NK-92 (cell line): ENCODE results near the gene GABRB2.
"Not testable (repeated sequence)": the region's sequence is repeated elsewhere in the genome, so short reads cannot be mapped to it uniquely, and the experiment has no call there.

Experiments
- DNase-seq: peaks from one replicate; lab custom pipeline; 2025; ENCODE audit not compliant: unreplicated experiment; lab: John Stamatoyannopoulos, UW

Gene GABRB2

DNA sequence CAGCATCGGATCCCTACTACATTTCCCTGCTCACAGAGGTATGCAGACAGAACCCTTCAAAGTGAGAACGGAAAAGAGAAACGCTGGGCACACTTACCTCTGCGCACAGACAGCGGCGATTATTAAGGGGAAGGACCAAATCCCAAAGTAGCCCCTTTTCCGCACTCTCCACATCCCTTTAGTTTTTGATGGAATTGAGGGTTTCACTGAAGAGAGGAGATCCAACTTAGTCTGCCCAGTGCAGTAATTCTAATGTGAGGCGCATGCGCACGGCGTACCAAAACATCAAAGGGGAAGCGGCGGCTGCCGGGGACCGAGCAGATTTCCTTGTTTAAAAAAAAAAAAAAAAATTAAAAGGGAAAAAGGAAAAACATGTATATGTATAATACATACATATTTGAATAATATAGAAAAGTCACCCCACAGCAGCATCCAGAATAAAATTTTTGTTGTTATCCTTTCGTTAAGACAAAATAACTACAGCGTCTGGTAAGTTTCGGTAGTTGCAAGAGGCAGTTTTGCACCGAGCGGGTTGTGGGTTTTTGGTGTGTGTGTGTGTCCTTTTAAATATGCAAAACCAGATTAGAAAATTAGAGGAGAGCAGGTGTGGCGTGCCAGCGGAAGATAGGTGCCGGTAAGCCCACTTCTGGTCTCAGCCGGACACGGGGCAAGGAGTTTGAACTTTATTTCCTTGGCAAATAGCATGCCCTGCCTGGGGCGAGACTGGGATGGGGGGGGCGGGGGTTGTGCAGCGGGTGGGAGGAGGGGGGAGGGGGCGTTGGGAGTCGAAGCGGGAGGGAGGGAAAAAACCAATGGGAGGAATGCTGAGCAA, at the start of gene GABRB2:
Gene GABRB2, minus strand, starts transcription at position 256 of the 832 bp plus-strand sequence. Its CDS starts 82 bp downstream, at position 174.
- no peak for DNase-seq

GRCh38 chr5:161585798-161586197, 39.3 kb upstream of the GABRB2 start:
- DNase-seq, result no peak

DNA sequence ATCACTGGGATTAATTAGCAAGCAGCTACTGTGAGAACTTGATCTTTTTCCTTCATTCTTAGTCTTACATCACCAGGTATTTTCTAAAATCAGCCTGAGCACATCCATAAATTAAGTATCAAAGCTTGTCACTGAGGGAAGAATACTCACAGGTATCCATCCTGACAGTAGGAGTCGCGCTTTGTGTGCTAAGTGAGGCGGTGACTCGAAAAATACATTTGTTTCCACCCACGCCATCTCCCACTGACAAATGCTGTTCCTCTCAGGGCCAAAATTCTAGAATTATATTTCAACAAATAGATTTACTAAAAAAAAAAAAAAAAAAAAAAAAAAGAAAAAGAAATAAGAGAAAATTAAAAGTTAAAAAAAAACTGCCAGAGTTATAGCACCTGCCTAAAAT, 34.1 kb upstream of the GABRB2 start:
- DNase-seq, result no peak

DNA sequence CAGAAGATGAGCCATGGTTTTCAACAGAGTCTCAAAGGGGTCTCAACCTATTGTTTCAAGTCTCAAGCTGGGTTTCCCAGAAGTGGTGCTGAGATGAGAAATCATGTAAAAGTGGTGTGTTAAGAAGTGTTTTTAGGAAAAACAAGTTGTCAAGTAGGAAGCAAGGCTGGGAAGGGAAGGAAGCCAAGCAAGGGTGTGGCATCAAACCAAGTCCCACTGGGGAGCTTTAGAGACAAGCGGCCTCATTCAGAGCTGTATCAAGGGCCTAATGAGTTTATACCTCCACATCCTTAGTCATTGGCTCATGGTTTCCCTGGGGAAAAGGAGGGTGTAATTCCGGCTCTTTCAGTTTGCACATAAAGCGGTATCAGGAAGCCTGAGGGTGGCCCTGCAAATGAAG, 26.4 kb upstream of the GABRB2 start:
- DNase-seq, result no peak

DNA sequence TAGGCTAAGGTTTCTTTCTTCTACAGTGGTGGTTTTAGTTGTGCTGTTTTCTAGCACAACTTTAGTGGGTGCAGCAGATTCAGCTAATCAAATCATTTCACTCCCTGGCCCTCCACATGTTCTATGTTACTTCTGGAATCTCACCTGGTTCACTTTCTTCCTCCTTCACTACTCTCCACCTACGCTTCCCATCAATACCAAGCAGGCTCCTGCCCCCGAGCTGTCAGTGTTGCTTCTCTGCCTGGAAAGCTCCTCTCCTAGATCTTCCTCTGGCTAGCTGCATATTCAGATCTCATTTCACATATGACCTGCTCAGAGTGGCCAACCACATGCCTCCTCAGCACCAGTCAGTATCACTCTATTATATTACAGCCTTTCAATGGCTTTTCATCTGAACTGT, 19.6 kb upstream of the GABRB2 start:
- DNase-seq, result no peak

GRCh38 chr5:161562446-161562845, 15.9 kb upstream of the GABRB2 start:
- DNase-seq, result no peak

GRCh38 chr5:161549106-161549505, 2.6 kb upstream of the GABRB2 start:
- no peak for DNase-seq

DNA sequence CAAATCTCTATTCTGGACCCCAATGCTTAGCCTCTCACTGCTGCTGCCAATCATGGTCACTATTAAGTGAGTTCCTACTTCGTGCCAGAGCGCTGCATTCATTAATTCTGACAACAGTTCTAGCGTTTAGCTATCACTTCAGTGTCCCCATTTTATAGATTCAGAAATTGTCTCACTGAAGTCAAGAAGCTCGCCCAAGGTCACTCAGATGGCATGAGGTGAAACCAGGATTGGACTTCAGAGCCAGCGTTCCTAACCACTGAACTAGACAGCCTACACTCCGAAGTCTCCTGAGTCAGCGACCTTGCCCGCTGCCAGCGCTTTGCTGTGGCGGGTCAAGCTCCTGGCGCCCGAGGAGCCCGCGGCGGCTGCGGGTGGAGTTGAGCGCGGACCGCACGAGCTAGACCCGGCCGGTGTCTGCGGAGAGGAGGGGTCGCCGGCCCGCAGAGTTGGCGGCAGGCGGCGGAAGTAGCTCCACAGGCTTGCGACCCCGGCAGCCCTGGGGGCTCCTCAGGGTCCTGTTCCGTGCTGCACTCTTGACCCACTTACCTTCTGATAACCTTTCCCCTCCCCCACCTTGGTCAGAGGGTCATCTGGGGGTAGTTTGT, 2.1 kb upstream of the GABRB2 start:
- no peak for DNase-seq

DNA sequence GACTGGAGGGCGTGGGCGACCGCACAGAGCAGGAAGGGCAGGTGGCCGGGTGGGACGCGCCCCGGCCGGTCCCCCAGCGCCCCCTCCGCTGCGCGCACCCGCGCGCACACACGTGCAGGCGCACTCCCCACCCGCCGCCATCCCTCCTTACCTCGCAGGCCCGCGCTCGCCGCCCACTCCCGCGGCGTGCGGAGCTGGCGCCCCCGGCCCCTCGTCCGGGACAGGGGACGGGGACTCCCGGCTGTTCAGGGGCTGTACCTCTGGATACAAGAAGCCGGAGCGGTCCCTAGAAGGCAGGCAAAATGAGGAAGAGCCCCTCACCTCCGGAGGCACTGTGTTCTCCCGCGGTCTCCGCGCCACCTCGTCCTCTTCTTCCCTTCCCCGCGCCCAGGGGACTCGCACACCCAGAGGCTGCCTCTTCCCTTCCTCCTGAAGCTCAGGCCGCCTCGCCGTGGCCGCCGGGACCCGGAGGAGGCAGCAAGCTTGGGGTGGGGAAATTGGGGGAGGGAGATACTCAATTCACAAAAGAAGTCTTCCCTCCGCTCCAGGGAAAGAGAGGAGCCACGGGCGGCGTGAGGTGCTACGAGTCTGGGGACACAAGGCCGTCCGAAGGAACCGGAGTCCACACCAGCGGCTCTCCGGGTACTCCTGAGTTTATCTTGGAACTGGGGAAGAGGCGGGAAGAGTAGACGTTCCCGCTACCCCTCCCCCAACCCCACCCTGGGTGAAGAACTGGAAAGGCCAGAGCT, 1.4 kb upstream of the GABRB2 start:
- DNase-seq, result no peak

GRCh38 chr5:161547406-161547737, 847 bp upstream of the GABRB2 start:
- DNase-seq, result no peak

DNA sequence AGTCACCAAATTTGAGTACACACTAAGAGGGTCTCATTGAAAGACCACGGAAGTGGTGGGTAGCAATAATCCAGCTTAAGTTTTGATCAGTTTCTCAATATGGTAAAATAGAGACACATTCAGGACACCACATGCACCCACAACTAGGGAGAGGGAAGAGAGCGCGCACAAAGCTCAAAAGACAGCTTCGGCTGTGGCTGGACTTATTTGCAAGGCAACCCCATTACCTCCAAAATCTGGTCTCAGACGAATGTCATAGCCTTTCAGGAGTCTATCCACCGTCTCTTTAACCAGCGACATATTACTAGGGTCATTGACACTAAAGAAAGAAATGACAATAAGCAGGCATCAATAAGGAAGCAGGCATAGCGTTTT, 443 bp downstream of the GABRB2 start:
- no peak for DNase-seq

DNA sequence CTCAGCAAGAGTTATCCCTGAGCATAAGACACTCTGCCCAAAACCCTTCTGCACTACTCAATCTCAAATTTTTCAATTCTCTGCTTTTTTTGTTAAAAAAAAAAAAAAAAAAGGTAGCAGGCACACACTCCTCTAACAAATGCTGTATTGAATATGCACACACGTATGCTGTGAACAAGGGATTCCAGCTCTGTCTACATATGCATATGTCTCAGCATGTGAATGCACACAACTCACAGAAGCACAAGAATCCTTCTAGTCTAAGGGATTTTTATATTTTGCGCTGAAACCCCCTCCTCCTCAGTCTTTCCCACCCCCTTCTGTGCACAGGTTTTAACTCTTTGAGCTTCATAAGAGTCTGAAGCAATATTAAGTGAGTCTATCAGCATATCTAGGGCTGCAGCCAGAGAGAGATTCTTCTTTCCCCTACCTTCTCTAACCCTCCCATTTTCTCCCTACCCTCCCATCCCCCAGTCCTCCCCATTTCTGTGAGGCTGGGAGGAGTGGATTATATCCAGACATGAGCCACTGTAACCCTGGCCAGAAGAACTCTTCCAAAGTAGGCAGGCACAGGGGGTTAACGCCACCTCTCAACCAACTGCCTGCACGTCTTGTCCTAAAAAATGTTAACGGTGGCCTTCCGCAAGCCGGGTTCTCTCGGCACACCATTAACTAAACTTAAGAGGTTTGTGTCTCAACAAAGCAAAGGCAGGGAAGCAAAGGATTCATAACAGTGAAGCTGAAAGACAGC, 1.0 kb downstream of the GABRB2 start:
- no peak for DNase-seq

GRCh38 chr5:161544350-161544765, 2.2 kb downstream of the GABRB2 start:
- DNase-seq, result no peak

- DNase-seq, result no peak
These were observed 7.5 kb downstream of the GABRB2 start for GRCh38 chr5:161539016-161539415.

- DNase-seq, result no peak
These were observed 10.8 kb downstream of the GABRB2 start for GRCh38 chr5:161535762-161536161.

DNA sequence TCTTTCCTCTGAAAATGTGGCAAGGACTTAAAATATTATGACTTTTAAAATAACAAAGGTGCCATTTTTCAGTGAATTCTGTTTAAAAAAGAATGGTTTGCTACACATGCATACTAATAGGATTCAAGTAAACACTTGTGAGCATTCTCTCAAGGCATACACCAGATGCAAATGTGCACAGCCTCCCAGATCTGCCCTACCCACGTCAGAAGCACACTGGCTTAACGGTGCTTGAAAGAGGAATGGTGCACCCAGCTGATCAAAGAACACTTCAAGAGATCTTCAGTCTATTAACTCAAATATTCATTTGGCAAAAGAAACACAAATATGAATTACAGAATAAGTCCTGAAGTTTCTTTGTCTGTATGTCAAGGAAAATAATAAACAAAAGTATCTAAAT, 15.8 kb downstream of the GABRB2 start:
- no peak for DNase-seq

DNA sequence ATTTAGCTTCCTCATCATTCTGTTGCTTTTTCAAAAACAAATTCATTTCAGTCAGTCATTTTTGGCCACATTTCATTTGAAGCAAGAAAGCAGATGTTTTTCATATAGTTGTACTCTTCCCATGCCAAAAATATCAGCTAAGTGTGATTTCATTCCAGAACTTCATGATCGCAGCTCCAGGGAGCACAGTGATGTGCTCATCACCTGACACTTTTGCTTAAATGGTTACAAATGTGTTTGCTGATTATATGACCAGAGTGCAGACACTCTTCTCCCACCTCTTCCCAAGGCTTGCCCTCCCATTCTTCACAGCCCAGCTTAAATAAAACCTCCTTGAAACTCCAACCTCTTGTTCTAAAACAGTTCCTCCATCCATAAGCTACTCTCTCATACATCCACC, 32.6 kb downstream of the GABRB2 start:
- DNase-seq, result no peak

DNA sequence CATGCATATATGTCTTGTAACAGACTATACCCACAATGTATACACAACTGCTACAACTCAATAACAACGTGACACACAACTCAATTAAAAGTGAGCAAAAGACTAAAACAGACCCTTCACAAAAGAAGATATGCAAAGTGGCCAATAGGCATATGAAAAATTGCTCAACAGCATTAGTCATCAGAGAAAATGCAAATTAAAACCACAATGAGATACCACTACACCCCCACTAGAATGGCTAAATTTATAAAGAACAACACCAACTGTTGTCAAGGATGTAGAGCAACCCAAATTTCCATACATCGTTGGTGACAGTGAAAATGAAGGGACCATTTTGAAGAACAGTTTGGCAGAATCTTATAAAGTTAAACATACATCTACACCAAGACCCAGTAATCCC, 38.9 kb downstream of the GABRB2 start:
- DNase-seq, result no peak

DNA sequence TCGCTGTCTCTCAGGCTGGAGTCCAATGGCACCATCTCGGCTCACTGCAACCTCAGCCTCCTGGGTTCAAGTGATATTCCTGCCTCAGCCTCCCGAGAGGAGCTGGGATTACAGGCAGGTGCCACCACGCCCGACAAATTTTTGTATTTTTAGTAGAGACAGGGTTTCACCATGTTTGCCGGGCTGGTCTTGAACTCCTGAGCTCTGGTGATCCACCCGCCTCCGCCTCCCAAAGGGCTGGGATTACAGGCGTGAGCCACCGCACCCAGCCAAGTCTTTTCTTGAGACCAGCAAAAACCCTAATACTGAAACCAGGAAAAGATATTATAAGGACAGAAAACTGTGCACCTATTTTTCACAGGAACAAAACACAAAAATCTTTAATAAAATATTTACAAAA, 41.4 kb downstream of the GABRB2 start:
- DNase-seq, result not testable (repeated sequence)

DNA sequence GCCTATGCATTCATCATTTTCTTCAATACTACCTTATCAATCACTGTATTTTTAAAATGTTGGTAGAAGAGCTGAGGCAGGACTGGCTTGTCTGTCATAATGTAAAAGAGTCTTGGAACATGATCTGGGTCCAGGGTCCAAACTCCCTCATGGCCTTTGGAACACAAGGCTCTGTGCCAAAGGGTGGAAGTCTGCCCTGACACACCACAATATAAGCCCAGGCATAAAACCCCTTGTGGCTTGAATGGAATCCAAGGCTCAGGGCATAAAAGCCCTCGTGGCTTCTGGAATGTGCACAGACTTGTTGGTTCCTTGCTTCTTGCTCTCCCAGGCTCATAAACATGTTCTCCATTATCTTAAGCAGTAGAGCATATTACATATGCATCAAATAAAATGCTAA, 48.0 kb downstream of the GABRB2 start:
- DNase-seq, result no peak

DNA sequence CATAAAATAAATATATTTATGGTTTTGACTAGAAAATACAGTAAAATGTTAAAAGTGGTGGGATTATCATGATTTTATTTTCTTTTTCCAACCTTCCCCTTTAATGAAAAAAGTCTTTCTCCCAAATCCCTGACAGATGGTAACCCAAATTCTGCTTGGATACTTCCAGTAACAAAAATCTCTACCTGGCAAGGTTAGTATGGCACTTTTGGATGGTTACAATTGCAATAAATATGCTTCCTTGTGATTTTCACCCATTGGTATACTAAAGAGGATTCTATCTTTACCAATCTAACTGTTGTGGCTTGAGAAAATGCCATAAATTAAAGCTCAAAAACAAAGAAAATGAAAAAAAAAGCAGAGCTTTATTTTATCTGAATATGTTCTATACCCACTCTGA, 62.8 kb downstream of the GABRB2 start:
- DNase-seq, result no peak
